ENCODE data around the gene ZBTB8B.

ZBTB8B gene

GRCh38 chr1:32507021-32507420, 42.1 kb downstream of the ZBTB8B start:
- no peak overlapping the region for H3K27ac Mint-ChIP-seq
- H3K9me3 Mint-ChIP-seq: no peaks in the 10 kb centered on the region
- H3K4me3 Mint-ChIP-seq: no peak overlapping the region
- H3K36me3 Mint-ChIP-seq: no peaks in the 10 kb centered on the region
- ATAC-seq (replicated peaks): no peak
- no peaks in the 10 kb centered on the region for H3K4me1 Mint-ChIP-seq
- DNase-seq: no peak
- H3K27me3 Mint-ChIP-seq: peaks cover 27 to 31% of the 10 kb centered on the region in 2 donors

- DNase-seq (no peak), ATAC-seq (replicated peaks) (no peak)
- H3K27ac Mint-ChIP-seq: no peak overlapping the region
- H3K4me1 Mint-ChIP-seq: no peaks in the 10 kb centered on the region
- H3K9me3 Mint-ChIP-seq: no peaks in the 10 kb centered on the region
- no peak overlapping the region for H3K4me3 Mint-ChIP-seq
- no peaks in the 10 kb centered on the region for H3K36me3 Mint-ChIP-seq
- peaks cover 23 to 27% of the 10 kb centered on the region in 2 donors for H3K27me3 Mint-ChIP-seq
These were observed 43.9 kb downstream of the ZBTB8B start for GRCh38 chr1:32508761-32509160.

- no peak for DNase-seq
- H3K4me1 Mint-ChIP-seq: no peaks in the 10 kb centered on the region
- no peaks in the 10 kb centered on the region for H3K9me3 Mint-ChIP-seq
- H3K27me3 Mint-ChIP-seq: peaks cover 22 to 26% of the 10 kb centered on the region in 2 donors
- H3K4me3 Mint-ChIP-seq: no peak overlapping the region
- no peak overlapping the region for H3K27ac Mint-ChIP-seq
- H3K36me3 Mint-ChIP-seq: no peaks in the 10 kb centered on the region
- ATAC-seq (replicated peaks): no peak
These were observed 45.1 kb downstream of the ZBTB8B start for GRCh38 chr1:32509939-32510338.

All from stimulated activated naive B cell treated with anti-CD40 and anti-IgM and Interleukin-4, amounts not matched to agents 10 μg/mL and 1 μg/mL and 100 μg/mL, for 72 hours (primary cell).